Neural progenitor cell (in vitro differentiated cells): ENCODE measurements around the gene SPACA6.

Experiments
- EZH2 ChIP-seq: fragments of 200-600 bp; sonication (generic); IDR thresholded peaks from 2 replicates; pipeline ENCODE4 v1.6.1; 2017; ENCODE audit warnings: antibody characterized with exemption, mild to moderate bottlenecking, moderate library complexity
- EZH2phosphoT487 ChIP-seq: fragments of 200-600 bp; sonication (generic); IDR thresholded peaks from 2 replicates; pipeline ENCODE4 v1.6.1; 2017; ENCODE audit warnings: antibody characterized with exemption
- TF ChIP-seq, protein P1 (sequence below): fragments of 200-600 bp; sonication (generic); IDR thresholded peaks from 2 replicates; pipeline ENCODE4 v1.5.1; 2017; ENCODE audit warnings: antibody characterized with exemption, mild to moderate bottlenecking

DNA sequence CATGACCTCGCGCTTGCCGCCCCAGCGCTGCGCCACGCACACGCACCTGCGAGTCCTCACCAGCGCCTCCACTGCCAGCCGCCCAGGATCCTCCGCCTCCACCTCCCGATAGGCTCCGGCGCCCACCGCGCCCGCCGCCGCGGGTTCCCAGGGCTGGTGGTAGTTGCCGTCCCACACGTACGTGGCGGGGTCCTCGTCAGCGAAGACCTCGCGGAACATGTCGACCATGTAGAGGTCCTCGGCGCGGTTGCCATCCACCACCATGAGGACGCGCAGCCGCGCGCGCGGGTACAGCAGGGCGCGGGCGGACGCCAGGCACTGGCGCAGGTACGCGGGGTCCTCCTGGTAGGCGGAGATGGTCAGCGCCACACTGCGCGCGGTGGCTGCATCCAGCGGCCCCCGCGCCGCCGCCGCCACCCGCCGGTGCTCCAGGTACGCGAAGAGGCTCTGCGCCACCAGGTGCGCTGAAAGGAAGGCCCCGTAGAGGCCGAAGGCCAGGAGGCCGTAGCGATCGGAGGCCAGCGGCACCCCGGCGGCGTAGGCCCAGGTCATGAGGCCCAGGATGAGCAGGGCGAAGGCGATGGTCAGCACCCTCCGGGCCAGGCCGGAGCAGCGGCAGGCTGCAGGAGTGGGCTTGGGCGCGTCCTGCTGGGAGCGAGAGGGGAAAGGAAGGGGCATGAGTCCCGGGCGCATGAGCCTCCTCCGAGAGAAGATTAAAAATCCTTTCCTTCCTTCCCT, 26.3 kb downstream of the SPACA6 start:
- TF ChIP-seq, protein P1, sequence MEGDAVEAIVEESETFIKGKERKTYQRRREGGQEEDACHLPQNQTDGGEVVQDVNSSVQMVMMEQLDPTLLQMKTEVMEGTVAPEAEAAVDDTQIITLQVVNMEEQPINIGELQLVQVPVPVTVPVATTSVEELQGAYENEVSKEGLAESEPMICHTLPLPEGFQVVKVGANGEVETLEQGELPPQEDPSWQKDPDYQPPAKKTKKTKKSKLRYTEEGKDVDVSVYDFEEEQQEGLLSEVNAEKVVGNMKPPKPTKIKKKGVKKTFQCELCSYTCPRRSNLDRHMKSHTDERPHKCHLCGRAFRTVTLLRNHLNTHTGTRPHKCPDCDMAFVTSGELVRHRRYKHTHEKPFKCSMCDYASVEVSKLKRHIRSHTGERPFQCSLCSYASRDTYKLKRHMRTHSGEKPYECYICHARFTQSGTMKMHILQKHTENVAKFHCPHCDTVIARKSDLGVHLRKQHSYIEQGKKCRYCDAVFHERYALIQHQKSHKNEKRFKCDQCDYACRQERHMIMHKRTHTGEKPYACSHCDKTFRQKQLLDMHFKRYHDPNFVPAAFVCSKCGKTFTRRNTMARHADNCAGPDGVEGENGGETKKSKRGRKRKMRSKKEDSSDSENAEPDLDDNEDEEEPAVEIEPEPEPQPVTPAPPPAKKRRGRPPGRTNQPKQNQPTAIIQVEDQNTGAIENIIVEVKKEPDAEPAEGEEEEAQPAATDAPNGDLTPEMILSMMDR = no peak
- TF ChIP-seq EZH2 (peak; percentile 89), EZH2phosphoT487 (peak; percentile 76)
